Posterior vena cava (tissue), 2 donors: ENCODE data around the gene RABGAP1L. TPM values are rescaled to one million over a fixed set of nuclear protein-coding genes. Genes with fewer than 3 reads are reported as not detected.
A peak's percentile ranks its signal among the peaks of the same experiment; 100 is the strongest.
"Not testable (repeated sequence)": the region's sequence is repeated elsewhere in the genome, so short reads cannot be mapped to it uniquely, and the experiment has no call there.

ENCODE experiments used
- DNase-seq: peaks from one replicate; pipeline ENCODE4 v3.0.0-alpha.2; 2020; ENCODE audit warnings: low spot score
- intact Hi-C, 2 donors: fragments of 100-400 bp; cut with DNase I; formaldehyde crosslinking; loops; one replicate each; pipeline versions ENCODE4 v1.14.1 to v1.14.2; 2022 to 2023
- total RNA-seq, 2 donors: library from RNA; stranded (reverse); fragmentation: NEBNext Ultra II Directional; extraction: Animal tissue kit (Norgen Biotek cat#: 25700); gene quantifications; one replicate each; pipeline ENCODE4 v1.2.1, GENCODE V29; 2021
- donor health status: DM: yes; HTN: yes; CAD: no.
- donor health status: DM: yes; HTN: yes; CAD: no.

RABGAP1L gene
- total RNA-seq, 2 donors from 2014 or later = 32.9 to 41.4 TPM

DNA sequence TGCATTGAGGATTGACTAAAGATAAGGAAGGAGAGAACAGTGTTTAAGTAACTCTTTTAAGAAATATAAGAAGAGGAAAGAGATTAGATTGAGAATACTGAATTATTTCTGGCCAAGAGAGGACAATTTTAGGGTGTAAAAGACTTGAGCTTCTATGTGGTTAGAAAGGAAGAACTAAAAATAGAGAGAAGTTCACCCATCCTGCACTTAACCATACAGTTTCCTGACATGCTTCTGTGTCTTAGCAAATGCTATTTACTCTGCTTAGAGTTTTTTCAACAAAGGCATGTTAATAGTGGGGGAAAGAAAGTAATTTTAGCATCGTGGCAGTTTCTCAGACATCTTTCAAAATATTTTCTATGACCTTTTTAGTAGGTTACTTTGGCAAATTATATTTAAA is 165.6 kb downstream of the RABGAP1L start:
- no peak for DNase-seq
- intact Hi-C loops = no loop called here

DNA sequence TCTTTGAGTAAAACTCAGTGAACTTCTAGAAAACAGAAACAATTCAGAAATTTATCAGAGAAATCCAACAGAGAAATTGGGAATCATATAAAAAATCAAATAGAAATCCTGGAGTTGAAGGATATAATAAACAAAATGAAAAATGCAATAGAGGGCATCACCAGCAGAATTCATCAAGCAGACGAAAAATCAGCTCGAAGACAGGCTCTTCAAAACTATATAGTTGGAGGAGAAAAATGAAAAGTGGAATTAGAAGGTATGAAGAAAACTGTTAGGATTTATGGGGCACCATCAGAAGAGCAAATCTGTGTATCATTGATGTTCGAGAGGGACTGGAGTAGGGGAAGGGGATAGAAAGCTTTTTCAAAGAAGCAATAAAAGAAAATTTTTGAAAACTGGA is 167.0 kb downstream of the RABGAP1L start:
- intact Hi-C loops = no loop called here
- no peak for DNase-seq

DNA sequence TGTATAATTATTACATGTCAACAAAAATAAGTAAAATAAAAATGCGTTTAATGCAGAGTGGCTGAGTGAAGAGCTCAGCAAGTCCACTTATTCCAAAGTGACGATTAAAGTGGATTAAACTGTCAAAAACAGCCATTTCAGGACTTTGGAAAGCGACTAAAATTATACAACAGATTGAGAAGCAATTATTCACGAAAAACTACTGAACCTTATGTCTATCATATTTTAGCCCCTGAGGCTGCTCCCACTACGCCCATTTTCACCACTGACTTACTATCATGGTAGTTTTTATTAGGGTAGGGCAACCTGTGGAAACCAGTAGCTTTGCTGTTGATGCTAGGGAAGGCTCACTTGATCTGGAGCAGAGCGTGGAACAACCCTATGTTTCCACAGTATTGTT is 174.1 kb downstream of the RABGAP1L start:
- intact Hi-C loops = no loop called here
- no peak for DNase-seq

DNA sequence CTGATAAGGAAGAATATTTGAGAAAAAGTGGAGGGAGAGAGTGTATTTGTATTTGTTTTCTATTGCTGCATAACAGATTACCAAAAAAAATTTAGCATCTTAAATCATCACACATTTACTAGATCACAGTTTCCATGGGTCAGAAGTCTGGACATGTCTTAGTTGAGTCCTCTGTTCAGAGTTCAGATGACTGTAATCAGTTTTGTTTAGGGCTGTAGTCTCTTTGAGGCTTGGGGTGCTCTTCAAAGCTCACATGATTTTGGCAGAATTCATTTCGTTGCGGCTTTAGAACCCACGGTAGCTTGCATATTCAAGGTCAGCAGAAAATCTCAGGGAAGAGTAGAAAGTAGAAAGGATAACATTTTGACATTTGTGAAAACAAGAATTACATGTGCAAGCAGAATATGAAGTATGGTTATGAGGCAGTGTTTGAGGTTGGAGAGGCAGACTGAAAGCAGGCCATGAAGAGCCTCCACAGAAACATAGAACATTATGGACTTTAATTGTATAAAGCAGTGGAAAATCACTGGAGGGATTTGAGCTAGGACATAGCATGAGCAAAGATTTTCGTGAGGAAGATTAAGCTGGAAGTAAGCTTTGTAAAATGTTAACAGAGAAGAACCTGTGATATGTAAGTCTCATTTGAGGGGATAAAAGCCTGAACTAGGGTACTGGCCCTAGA is 177.8 kb downstream of the RABGAP1L start:
- intact Hi-C loops = no loop called here

DNA sequence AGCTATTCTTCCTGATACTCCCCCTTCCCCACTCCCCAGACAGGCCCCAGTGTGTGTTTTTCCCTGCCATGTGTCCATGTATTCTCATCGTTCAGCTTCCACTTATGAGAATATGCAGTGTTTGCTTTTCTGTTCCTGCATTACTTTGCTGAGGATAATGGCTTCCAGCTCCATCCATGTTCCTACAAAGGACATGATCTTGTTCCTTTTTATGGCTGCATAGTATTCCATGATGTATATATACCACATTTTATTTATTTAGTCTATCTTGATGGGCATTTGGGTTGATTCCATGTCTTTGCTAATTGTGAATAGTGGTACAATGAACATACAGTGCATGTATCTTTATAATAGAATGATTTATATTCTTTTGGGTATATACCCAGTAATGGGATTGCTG is 181.1 kb downstream of the RABGAP1L start:
- intact Hi-C loops, DNase-seq: not testable (repeated sequence)

More for the DNA sequence above, 177.8 kb downstream of the RABGAP1L start:
- DNase-seq = no peak

DNA sequence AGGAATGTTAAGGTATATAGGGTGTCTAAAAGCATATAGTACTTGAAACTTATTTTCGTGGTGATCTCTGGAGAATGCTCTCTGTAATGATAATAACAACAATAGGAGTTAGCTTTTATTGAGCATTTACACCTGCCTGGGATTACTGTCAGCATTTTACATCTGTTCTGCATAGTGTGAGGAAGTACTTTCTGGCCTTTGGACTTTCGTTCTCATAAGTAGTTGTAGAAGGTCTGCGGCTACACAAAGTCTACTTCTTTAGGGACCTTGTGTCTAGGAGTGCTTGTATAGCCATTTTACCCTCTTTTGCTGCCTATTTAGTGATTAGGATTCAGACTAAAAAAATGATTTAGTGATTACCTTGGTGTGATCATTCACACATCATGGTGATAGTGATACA is 184.8 kb downstream of the RABGAP1L start:
- intact Hi-C loops = no loop called here
- no peak for DNase-seq

DNA sequence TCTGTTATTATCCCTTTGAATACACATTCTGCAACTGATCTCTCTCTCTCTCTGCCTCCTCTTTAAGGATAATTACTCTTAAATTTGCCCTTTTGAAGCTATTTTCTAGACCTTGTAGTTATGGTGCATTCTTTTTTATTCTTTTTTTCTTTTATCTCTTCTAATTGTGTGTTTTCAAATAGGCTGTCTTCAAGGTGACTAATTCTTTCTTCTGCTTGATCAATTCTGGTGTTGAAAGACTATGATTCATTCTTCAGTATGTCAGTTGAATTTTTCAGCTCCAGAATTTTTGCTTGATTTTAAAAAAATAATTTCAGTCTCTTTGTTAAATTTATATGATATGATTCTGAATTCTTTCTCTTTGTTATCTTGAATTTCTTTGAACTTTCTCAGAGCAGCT is 192.8 kb downstream of the RABGAP1L start:
- DNase-seq = no peak
- intact Hi-C loops = no loop called here

DNA sequence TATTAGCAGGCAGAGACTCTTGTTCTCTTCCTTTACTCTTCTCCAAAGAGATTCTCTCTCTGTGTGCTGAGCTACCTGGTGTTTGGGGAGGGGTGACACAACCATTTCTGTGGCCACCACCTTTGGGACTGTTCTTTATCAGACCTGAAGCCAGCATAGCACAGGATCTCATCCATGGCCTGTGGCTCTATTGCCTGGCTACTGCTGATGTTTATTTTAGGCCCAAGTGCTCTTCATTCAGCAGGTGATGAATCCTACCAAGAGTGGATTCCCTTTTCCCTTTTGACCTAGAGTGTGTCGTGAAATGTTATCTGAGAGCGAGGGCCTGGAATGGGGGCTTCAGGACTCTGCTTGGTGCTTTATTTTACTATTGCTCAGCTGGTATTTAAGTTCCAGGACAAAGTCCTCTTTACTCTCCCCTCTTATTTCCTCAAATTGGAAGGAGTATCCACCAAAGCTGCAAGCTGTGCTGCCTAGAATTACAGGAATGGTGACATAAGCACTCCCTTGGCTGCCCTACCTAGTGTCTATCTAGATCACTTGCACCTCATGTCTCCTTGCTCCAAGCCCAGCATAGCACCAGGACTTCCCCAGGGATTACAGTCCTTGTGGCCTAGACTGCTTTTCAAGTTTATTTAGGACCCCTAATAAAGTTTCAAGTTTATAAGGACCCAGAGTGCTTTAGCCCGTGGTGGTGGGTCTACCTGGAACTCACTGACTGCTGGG is 193.7 kb downstream of the RABGAP1L start:
- DNase-seq = no peak
- intact Hi-C loops = no loop called here

DNA sequence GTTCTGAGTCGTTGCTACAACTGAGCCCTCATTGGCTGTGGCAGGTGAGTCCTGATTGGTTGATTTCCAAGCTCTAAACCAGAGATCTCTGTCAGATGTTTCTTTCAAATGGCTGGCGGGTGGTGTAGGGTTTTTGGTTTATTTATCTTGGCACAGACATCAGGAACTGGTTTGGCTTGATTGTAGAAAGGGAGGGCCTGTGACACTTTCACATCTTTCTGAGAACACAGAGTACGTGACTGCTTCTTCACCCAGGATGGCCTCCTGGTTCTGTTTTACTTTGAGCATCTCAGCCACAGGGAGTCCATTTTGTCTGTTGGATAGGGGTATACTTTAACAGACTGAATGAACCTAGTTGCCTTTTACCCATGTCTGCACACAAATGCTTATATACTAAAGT is 199.0 kb downstream of the RABGAP1L start:
- DNase-seq = no peak
- intact Hi-C loops = no loop called here

DNA sequence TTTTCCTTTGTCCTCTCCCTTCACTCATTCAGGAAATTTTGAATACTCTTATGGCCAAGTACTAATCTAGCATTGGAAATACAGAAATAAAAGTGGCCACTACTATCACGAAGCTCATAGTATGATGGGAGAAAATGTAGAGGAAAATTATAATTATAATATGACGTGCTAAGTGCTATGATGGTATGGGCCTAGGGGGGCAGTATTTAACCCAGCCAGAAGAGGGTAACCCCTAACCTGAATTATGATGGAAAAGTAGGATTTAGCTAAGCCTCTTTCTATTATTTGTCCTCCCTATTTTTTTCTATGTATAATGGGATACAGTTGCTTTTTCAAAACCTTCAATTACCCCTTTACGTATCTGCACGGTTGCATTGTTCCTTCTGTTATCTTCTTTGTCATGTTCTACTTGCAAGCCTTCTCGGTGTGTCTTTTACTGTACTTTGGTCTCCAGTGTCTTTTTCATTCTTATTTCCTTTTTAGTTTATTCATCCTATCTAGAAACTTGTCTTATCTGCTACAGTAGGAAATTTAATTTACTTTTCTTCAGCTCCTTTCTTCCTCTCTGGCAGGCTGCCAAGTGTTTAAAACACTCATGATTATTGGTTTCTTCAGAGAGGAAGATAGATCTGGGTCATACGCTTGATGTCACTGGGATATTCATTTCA is 199.6 kb downstream of the RABGAP1L start:
- no peak for DNase-seq
- intact Hi-C loops = no loop called here

DNA sequence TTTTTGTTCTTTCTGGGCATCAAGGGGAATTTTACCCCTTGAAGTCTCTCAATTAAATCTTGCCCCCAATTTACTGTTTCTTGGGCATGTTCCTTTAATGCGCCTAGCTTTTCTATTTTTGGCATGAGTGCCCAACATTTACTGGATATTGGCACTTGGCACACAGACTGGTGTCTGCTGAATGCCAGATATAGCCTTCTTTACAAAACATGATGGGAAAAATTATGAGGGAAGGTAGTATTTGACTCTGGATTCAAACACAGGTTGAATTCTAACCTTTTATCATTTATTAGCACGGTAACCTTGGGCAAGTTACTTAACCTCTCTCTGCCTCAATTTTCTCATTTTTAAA is 200.1 kb downstream of the RABGAP1L start:
- intact Hi-C loops = no loop called here
- no peak for DNase-seq

DNA sequence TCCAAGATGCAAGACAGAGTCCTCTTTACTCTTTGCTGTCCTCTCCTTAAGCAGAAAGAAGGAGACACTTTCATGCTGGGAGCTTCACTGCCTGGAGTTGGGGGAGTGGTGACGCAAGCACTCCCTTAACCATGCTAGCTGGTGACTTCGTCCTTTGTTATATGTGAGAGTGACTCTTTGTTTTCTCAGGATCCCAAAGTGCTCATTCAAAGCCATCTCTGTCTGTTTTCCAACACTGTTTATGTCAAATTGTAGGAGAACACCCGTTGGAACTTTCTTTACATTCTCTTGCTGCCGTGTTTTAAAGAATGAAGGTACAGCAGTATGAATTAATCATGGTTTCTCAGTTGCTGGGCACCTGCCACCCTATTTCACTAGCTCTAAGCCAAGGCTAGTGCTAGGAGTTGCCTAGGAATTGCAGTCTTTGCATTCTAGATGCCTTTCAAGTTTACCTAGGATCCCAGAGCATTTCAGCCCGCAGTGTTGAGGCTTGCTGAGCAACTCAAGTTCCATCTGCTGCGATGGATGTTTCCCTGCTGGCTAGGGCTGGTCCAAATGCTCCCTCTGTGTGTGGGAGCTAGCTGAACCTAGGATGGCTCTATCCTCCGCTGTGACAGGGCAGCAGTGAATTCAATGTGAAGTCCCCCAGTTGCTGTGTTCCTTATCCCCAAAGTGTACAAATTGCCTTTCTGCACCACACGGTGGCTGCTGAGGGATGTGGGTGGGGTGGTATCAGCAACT is 205.8 kb downstream of the RABGAP1L start:
- DNase-seq = peak; percentile 38
- intact Hi-C loops = no loop called here

DNA sequence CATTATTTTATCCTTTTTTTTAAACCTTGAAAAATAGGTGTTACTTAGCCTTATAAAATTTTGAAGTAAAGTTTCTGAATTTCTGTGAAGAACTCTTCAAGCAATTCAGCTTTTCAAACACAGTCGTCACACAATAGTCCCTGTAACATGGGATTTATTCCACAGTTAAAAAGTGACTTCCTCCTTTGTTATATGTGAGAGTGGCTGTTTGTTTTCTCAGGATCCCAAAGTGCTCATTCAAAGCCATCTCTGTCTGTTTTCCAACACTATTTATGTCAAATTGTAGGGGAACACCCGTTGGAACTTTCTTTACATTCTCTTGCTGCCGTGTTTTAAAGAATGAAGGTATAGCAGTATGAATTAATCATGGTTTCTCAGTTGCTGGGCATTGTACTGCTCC is 207.6 kb downstream of the RABGAP1L start:
- DNase-seq = no peak
- intact Hi-C loops = no loop called here

DNA sequence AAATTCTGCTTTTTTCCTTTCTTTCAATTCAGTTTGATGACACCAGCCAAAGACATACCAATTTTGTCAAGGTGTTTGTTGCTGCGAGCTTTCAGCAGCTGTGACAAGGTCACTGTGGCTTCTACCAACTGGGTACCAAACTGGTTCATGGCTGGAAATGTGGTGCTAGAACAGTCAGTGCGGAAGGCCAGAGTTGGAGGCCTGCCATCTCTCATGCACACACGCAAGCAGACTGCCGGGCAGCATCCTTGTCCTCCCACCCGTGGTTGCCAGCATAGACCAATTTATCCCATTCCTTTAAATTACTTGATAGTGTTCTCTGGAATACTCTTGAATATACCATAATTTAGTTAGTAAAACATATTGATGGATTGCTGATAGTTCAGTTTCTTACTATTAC is 208.6 kb downstream of the RABGAP1L start:
- DNase-seq = no peak
- intact Hi-C loops = no loop called here

DNA sequence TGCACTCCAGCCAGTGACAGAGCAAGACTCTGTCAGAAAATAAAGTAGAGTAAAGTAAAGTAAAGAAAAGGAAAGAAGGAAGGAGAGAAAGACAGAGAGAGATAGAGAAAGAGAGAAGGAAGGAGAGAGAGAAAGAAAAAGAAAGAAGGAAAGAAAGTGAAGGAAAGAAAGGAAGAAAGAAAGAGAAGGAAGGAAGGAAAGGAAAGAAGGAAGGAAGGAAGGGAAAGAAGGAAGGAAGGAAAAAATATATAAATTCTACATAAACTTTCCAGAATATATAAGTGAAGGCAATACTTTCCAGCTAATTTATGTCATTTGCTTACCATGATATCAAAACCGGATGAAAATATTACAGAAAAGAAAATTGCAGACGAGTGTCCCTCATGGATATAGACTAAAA is 216.7 kb downstream of the RABGAP1L start:
- intact Hi-C loops = no loop called here
- no peak for DNase-seq

DNA sequence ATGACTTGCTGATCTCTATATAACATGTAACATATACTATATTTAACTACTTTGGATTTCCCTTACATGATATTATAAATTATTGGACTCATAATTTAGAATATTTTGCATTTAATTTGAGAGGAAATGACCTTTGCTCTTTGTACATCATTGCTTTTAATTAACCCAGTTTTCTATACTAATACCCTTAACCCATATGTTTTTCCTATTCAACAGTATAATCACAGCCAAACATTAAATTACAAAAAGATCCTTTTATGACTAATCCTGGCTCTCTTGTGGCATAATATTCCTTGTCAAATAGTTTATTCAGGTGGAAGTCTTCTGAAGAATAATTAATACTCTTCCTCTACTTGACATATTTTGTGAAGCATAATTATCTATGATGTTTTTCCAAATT is 232.4 kb downstream of the RABGAP1L start:
- DNase-seq = no peak
- intact Hi-C loops = no loop called here

DNA sequence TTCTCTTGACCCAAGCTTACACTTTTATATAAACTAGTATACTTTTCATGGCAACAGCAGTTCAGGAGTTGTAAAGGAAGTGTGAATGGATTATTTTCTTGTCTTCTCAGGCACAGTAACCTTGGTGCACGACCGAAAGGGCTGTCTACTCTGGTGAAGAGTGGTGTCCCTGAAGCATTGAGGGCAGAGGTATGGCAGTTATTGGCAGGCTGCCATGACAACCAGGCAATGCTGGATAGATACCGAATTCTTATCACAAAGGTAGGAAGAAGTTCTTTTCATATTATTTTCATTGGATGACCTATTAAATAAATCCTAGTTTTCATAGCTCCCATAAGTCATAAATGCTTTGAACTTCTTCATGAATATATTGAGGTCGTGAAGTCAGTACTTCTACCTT is 234.6 kb downstream of the RABGAP1L start:
- no peak for DNase-seq
- intact Hi-C loops = no loop called here

DNA sequence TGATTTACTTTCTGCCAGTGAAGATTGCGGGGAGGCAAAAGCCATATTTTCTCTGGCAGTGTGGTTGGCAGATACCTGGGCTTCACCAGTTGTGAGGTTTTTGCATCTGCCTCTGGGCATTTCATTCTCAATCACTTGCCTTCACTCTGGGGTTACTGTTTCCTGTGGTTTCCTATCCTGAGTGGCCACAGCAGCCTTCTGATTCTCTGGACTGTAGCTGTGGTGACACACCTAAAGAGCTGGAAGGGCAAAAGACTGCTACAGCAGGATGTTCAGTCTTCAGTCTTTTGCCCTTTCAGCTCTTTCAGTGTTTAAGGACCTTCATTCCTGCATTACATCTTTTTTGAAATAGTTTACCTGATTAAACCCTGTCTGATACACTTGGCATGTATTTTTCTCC is 237.9 kb downstream of the RABGAP1L start:
- no peak for DNase-seq
- intact Hi-C loops = no loop called here

DNA sequence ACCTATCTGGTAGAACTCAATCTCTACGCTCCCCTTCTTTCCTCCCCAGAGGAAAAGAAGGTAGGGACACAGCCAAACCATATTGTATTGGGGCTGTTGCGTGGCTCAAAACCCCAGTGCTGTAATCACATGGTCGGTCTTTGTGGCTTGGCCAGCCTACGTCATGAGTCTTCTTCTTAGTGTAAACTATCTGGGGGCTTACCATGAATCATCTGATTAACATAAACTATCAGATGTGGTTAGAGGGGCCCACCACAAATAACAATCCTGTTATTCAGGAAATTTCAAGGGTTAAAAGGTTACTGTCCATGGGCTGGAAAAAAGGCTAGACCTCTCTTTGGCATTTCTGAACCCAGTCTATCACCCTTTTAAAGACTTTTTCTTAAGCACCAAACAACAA is 238.9 kb downstream of the RABGAP1L start:
- intact Hi-C loops = no loop called here
- DNase-seq = no peak

DNA sequence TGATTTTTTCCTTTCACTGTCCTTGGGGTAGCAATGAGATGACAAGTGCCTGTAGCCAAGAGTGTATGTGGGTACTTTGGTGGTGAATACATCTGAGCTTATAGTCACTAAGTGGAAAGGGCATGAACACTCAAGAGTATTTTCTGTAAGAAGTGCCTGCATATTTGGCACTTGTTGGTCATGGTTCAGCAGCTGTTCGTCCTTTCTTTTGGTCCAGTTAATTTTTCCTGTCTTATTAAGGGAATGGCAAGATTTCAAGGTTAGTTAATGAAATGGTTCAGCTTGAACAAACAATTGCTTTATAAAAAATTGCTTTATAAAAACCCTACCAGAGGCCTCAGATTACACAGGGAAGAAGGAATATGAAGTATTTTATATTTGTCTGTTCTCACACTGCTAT is 239.9 kb downstream of the RABGAP1L start:
- intact Hi-C loops = no loop called here

More for the DNA sequence above, 239.9 kb downstream of the RABGAP1L start:
- no peak for DNase-seq
